Heart left ventricle (tissue), 16 donors: Measurements from ENCODE around the gene RAB28. TPM values are rescaled to one million over a fixed set of nuclear protein-coding genes. Genes with fewer than 3 reads are reported as not detected.

Experiments used
- ATAC-seq, 4 donors: fragments of 200-7000 bp; cut with Tn5 transposase; one replicate each; pipeline ENCODE4 v1.9.1; 2020 to 2022; ENCODE audit warnings: moderate library complexity in 4 of 4, mild to moderate bottlenecking in 3 of 4, moderate number of reproducible peaks in 1 of 4
- DNase-seq, 5 donors: peaks; one replicate each; pipeline ENCODE4 v3.0.0-alpha.2; 2020
- H3K27ac ChIP-seq, 12 donors: fragments of 200-600 bp; sonication (generic) in 4 of 12; one replicate each; pipeline versions ENCODE4 v1.5.0 to v1.8.0; 2016 to 2022; ENCODE audit warnings: mild to moderate bottlenecking in 2 of 12
- H3K27me3 ChIP-seq, 9 donors: fragments of 200-600 bp; sonication (generic) in 2 of 9; one replicate each; pipeline versions ENCODE4 v1.5.1 to v1.8.0; 2016 to 2022; ENCODE audit warnings: mild to moderate bottlenecking in 3 of 9
- H3K36me3 ChIP-seq, 9 donors: fragments of 200-600 bp; sonication (generic) in 2 of 9; one replicate each; pipeline versions ENCODE4 v1.5.0 to v1.8.0; 2018 to 2022; ENCODE audit warnings: mild to moderate bottlenecking in 2 of 9
- H3K4me1 ChIP-seq, 12 donors: fragments of 200-600 bp; sonication (generic) in 4 of 12; one replicate each; pipeline versions ENCODE4 v1.5.0 to v1.8.0; 2016 to 2022; ENCODE audit warnings: mild to moderate bottlenecking in 3 of 12
- H3K4me3 ChIP-seq, 12 donors: fragments of 200-600 bp; sonication (generic) in 4 of 12; one replicate each; pipeline versions ENCODE4 v1.5.0 to v1.8.0; 2017 to 2022; ENCODE audit warnings: mild to moderate bottlenecking in 9 of 12, moderate library complexity in 4 of 12
- H3K9me3 ChIP-seq, 12 donors: fragments of 200-600 bp; sonication (generic) in 4 of 12; one replicate each; pipeline versions ENCODE4 v1.5.0 to v1.8.0; 2016 to 2022; ENCODE audit warnings: mild to moderate bottlenecking in 1 of 12
- POLR2A ChIP-seq, 2 donors: fragments of 450-650 bp; IDR thresholded peaks; one replicate each; pipeline ENCODE4 v1.6.1; 2017; ENCODE audit warnings: antibody characterized with exemption in 2 of 2, mild to moderate bottlenecking in 2 of 2, moderate library complexity in 2 of 2
- WGBS, 4 donors: extraction: QIAGEN DNeasy Blood & Tissue Kit in 2 of 4; methylation state at CpG; one replicate each; pipeline versions ENCODE4 v1.1.5 to v1.1.7; 2013 to 2018; 5-methylcytosine and 5-hydroxymethylcytosine counted together
- intact Hi-C, 10 donors: fragments of 100-400 bp; cut with DNase I; formaldehyde crosslinking; loops; one replicate each; pipeline versions ENCODE4 v1.11.1 to v1.14.2; 2022
- polyA plus RNA-seq, 2 donors: library from polyadenylated mRNA; stranded (reverse); fragments of 200-250 nt; gene quantifications; one replicate each; pipeline ENCODE4 v1.2.3, GENCODE V29; 2013
- total RNA-seq, 9 donors: library from RNA; depleted of rRNA in 2 of 9; stranded (reverse); fragments of >200 nt in 2 of 9; fragmentation: NEBNext Ultra II Directional in 3 of 9; extraction: Animal tissue kit (Norgen Biotek cat#: 25700) in 3 of 9; gene quantifications; one replicate each; pipeline versions ENCODE4 v1.1.0 to v1.2.4, GENCODE V29; 2016 to 2023
- TF ChIP-seq, protein P1 (sequence below), 12 donors: fragments of 200-600 bp; sonication (generic) in 4 of 12; IDR thresholded peaks; one replicate each; pipeline versions ENCODE4 v1.5.0 to v1.8.0; 2018 to 2022; ENCODE audit warnings: antibody characterized with exemption in 12 of 12, mild to moderate bottlenecking in 5 of 12
- donor health status: ischemic (EF 13 %, LVEDD 7.1; RV severe dilation, severe dysfunction).
- donor health status: healthy with polysubstance abuse.
- donor health status: DM: no; HTN: yes; CAD: no.
- donor health status: DM: no; HTN: no; CAD: no.
- donor health status: ischemic (EF 25% LVEDD 6.9; RV normal size, moderate dysfunction).
- donor health status: ischemic (EF 25% LVEDD 5.7; RV mildly dilated, moderate dysfunction).
- donor health status: healthy.
- donor health status: DM: yes; HTN: yes; CAD: no.
- donor health status: ischemic (EF 35%, LVEDD 5.7; RV mildly dilated, moderate dysfunction).
- donor health status: nonischemic (EF 11% LVEDD 7.7; RV severe dilation, severe dysfunction).
- donor health status: DM: yes; HTN: yes; CAD: no.
- donor health status: PGD.
- donor health status: ischemic (EF 29% LVEDD 5.4; RV normal size, mild dysfunction).
- donor health status: nonischemic (EF 23%, LVEDD 6.1; RV moderate dilation, normal function).

The RAB28 gene
- total and polyA plus RNA-seq, 11 donors = 11.5 to 31.1 (median 17.9) TPM

- TF ChIP-seq, protein P1, sequence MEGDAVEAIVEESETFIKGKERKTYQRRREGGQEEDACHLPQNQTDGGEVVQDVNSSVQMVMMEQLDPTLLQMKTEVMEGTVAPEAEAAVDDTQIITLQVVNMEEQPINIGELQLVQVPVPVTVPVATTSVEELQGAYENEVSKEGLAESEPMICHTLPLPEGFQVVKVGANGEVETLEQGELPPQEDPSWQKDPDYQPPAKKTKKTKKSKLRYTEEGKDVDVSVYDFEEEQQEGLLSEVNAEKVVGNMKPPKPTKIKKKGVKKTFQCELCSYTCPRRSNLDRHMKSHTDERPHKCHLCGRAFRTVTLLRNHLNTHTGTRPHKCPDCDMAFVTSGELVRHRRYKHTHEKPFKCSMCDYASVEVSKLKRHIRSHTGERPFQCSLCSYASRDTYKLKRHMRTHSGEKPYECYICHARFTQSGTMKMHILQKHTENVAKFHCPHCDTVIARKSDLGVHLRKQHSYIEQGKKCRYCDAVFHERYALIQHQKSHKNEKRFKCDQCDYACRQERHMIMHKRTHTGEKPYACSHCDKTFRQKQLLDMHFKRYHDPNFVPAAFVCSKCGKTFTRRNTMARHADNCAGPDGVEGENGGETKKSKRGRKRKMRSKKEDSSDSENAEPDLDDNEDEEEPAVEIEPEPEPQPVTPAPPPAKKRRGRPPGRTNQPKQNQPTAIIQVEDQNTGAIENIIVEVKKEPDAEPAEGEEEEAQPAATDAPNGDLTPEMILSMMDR (IDR thresholded peaks at IDR 0.05) = no peak
- TF ChIP-seq POLR2A (IDR thresholded peaks at IDR 0.05) = no peak
- Histone ChIP-seq H3K27me3 (peaks cover 0 to 49% (median 3%) of the 10 kb centered on the region in 9 donors), H3K4me3 (no peak overlapping the region)
These were observed 14.3 kb upstream of the RAB28 start for GRCh38 chr4:13498469-13498868.

GRCh38 chr4:13496605-13497004 lies 12.5 kb upstream of the RAB28 start:
- no peak overlapping the region for H3K27ac ChIP-seq
- no peaks in the 10 kb centered on the region for H3K4me1 ChIP-seq
- TF ChIP-seq, protein P1 (IDR thresholded peaks at IDR 0.05) = no peak
- TF ChIP-seq POLR2A (IDR thresholded peaks at IDR 0.05) = no peak
- DNase-seq (no peak), ATAC-seq (no peak)
- no peak overlapping the region for H3K4me3 ChIP-seq
- 58 to 66% (median 61%) methylated on average over 2 of the region's 2 CpGs for WGBS, 4 donors
- intact Hi-C loops = no loop called here
- peaks cover 0 to 47% (median 3%) of the 10 kb centered on the region in 9 donors for H3K27me3 ChIP-seq
- H3K36me3 ChIP-seq = no peaks in the 10 kb centered on the region
- H3K9me3 ChIP-seq = no peaks in the 10 kb centered on the region

More at GRCh38 chr4:13498469-13498868, 14.3 kb upstream of the RAB28 start:
- ATAC-seq = no peak
- no peaks in the 10 kb centered on the region for H3K4me1 ChIP-seq
- no peak for DNase-seq
- H3K9me3 ChIP-seq = no peaks in the 10 kb centered on the region
- H3K36me3 ChIP-seq = no peaks in the 10 kb centered on the region
- intact Hi-C loops = no loop called here
- WGBS, 4 donors = 87 to 92% (median 91%) methylated on average over 1 of the region's 1 CpG
- no peak overlapping the region for H3K27ac ChIP-seq

- intact Hi-C loops = no loop called here
- H3K27me3 ChIP-seq = peaks cover 0 to 38% (median 3%) of the 10 kb centered on the region in 9 donors
- DNase-seq (no peak), ATAC-seq (no peak)
- no peaks in the 10 kb centered on the region for H3K9me3 ChIP-seq
- H3K4me3 ChIP-seq = no peak overlapping the region
- no peak overlapping the region for H3K27ac ChIP-seq
- no peaks in the 10 kb centered on the region for H3K36me3 ChIP-seq
- 82 to 91% (median 87%) methylated on average over 1 of the region's 1 CpG for WGBS, 4 donors
- TF ChIP-seq, protein P1 (IDR thresholded peaks at IDR 0.05) = no peak
- no peak for TF ChIP-seq POLR2A (IDR thresholded peaks at IDR 0.05)
- no peaks in the 10 kb centered on the region for H3K4me1 ChIP-seq
These were observed 11.6 kb upstream of the RAB28 start for GRCh38 chr4:13495753-13496152.

- Histone ChIP-seq H3K27me3 (peaks cover 0 to 32% (median 3%) of the 10 kb centered on the region in 9 donors), H3K4me1 (no peaks in the 10 kb centered on the region), H3K36me3 (no peaks in the 10 kb centered on the region), H3K4me3 (no peak overlapping the region), H3K9me3 (no peaks in the 10 kb centered on the region), H3K27ac (no peak overlapping the region)
- no peak for DNase-seq
- no peak for TF ChIP-seq POLR2A (IDR thresholded peaks at IDR 0.05)
- TF ChIP-seq, protein P1 (IDR thresholded peaks at IDR 0.05) = no peak
- intact Hi-C loops = no loop called here
- ATAC-seq = no peak
These were observed 9.7 kb upstream of the RAB28 start for GRCh38 chr4:13493793-13494192.
